Natural killer cell (primary cell): ENCODE results near the gene SORD. TPM values are rescaled to one million over a fixed set of nuclear protein-coding genes. Genes with fewer than 3 reads are reported as not detected.
"Not testable (repeated sequence)": the region's sequence is repeated elsewhere in the genome, so short reads cannot be mapped to it uniquely, and the experiment has no call there.

ENCODE experiments used
- ATAC-seq, 3 donors: fragments of 150-1000 bp in 2 of 3; fragments of 200-7000 bp in 1 of 3; cut with Tn5 transposase; 1 replicate in 1 of 3; 2 replicates in 2 of 3; pipeline ENCODE4 v1.10.0; 2021; ENCODE audit warnings: mild to moderate bottlenecking in 2 of 3, moderate library complexity in 2 of 3
- DNase-seq, 2 donors: peaks; one replicate each; pipeline versions ENCODE4 v3.0.0 to v3.0.0-alpha.2; 2013 to 2021; ENCODE audit warnings: mixed read lengths in 1 of 2
- H3K27ac ChIP-seq: one replicate; pipeline ENCODE4 v1.5.1; 2013; ENCODE audit warnings: mild to moderate bottlenecking, low read length
- H3K27me3 ChIP-seq: one replicate; pipeline ENCODE4 v1.6.1; 2013; ENCODE audit warnings: low read length; ENCODE audit not compliant: control insufficient read depth, insufficient read depth
- H3K36me3 ChIP-seq: one replicate; pipeline ENCODE4 v1.6.1; 2013; ENCODE audit warnings: low read length; ENCODE audit not compliant: control insufficient read depth, insufficient read depth
- H3K4me1 ChIP-seq: one replicate; pipeline ENCODE4 v1.6.1; 2013; ENCODE audit warnings: low read length; ENCODE audit not compliant: control insufficient read depth, insufficient read depth
- H3K4me3 ChIP-seq: one replicate; pipeline ENCODE4 v1.5.1; 2013; ENCODE audit warnings: low read length
- H3K9me3 ChIP-seq: one replicate; pipeline ENCODE4 v1.6.1; 2013; ENCODE audit warnings: low read length; ENCODE audit not compliant: control insufficient read depth, insufficient read depth
- H3K27ac Mint-ChIP-seq, 2 donors: one replicate each; pipeline ENCODE4 v1.8.0; 2022; ENCODE audit warnings: mild to moderate bottlenecking in 2 of 2, mixed read lengths in 2 of 2, moderate library complexity in 1 of 2
- H3K27me3 Mint-ChIP-seq, 2 donors: one replicate each; pipeline ENCODE4 v1.8.0; 2022; ENCODE audit warnings: low read depth in 2 of 2, mixed read lengths in 2 of 2
- H3K36me3 Mint-ChIP-seq: one replicate; pipeline ENCODE4 v1.8.0; 2022; ENCODE audit warnings: mixed read lengths
- H3K4me1 Mint-ChIP-seq, 2 donors: one replicate each; pipeline ENCODE4 v1.8.0; 2022; ENCODE audit warnings: mixed read lengths in 2 of 2
- H3K4me3 Mint-ChIP-seq: one replicate; pipeline ENCODE4 v1.8.0; 2022; ENCODE audit warnings: mild to moderate bottlenecking, moderate library complexity, mixed read lengths
- H3K9me3 Mint-ChIP-seq, 2 donors: one replicate each; pipeline ENCODE4 v1.8.0; 2022; ENCODE audit warnings: mixed read lengths in 2 of 2
- WGBS: methylation state at CpG from one replicate; pipeline ENCODE4 v1.1.7; 2013; ENCODE audit warnings: missing lambda C conversion rate; ENCODE audit not compliant: insufficient coverage; 5-methylcytosine and 5-hydroxymethylcytosine counted together
- intact Hi-C: fragments of 100-400 bp; cut with micrococcal nuclease; formaldehyde crosslinking; loops from one replicate; pipeline ENCODE4 v1.14.2; 2022
- total RNA-seq, 4 donors: library from RNA; stranded (reverse); fragments of 120-200 nt in 1 of 4; gene quantifications; one replicate each; pipeline versions ENCODE4 v1.2.3 to v1.2.4, GENCODE V29; 2013 to 2022
- TF ChIP-seq, protein P1 (sequence below): fragments of 200-600 bp; IDR thresholded peaks from one replicate; pipeline ENCODE4 v1.8.0; 2022; ENCODE audit warnings: antibody characterized with exemption

The SORD gene
- total RNA-seq, 3 donors from 2014 or later (not counting 1 experiment from before 2014, with no cell fraction given): 2.6 to 5.7 (median 2.8) TPM

DNA sequence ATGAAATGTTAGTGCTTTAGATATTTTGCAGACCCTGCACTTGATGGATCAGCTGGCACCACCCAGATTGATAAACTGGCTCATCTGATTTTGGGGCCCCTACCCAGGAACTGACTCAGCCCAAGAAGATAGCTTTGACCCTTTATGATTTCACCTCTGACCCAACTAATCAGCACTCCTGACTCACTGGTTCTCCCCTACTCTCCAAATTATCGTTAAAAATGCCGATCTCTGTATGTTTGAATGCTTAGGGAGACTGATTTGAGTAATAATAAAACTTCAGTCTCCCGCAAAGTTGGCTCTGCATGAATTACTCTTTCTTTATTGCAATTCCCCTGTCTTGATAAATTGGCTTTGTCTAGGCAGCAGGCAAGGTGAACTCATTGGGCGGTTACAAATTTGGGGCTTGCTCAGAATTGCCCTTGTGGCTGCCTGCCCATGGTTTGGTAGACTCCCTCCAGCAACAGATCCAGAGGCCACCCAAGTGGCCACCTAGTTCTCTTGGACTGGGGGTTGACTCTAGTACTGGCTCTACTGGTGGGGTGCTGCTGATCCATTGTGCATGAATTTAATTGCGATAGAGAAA lies 18.3 kb upstream of the SORD start:
- ATAC-seq, H3K4me1 ChIP-seq, intact Hi-C loops, H3K27me3 ChIP-seq, H3K9me3 ChIP-seq, H3K4me1 Mint-ChIP-seq, H3K4me3 ChIP-seq, H3K4me3 Mint-ChIP-seq, H3K36me3 Mint-ChIP-seq, H3K36me3 ChIP-seq, DNase-seq, H3K27ac Mint-ChIP-seq, H3K27ac ChIP-seq, H3K9me3 Mint-ChIP-seq: not testable (repeated sequence)
- peaks cover 12 to 32% of the 10 kb centered on the region in 2 donors for H3K27me3 Mint-ChIP-seq
- 78% methylated on average over 5 of the region's 5 CpGs for WGBS

DNA sequence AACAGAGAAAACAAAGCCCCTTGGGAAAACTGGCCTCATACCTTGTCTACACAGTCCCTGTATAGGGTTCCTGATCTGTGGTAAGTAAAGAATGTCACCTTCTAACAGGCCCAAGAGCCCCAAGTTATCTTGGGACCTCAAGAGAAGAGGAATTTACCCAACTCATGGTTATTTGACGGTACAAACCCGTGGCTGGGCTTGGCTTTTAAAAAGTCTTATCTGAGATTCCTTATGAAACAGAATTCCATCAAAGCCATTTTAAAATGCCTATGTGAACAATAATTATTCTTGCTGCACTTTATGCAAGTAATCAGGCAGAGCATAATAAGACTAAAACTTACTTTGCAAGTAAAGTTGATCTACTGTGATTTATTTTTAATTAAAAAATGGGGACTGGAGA lies 13.9 kb upstream of the SORD start:
- ATAC-seq: no peak
- H3K4me3 Mint-ChIP-seq: no peak overlapping the region
- Histone ChIP-seq H3K9me3 (no peaks in the 10 kb centered on the region), H3K4me1 (no peaks in the 10 kb centered on the region), H3K27ac (no peak overlapping the region), H3K27me3 (no peaks in the 10 kb centered on the region), H3K36me3 (no peaks in the 10 kb centered on the region), H3K4me3 (no peak overlapping the region)
- no peak overlapping the region for H3K27ac Mint-ChIP-seq
- H3K27me3 Mint-ChIP-seq: peaks cover 10 to 42% of the 10 kb centered on the region in 2 donors
- no peak for DNase-seq
- TF ChIP-seq, protein P1, sequence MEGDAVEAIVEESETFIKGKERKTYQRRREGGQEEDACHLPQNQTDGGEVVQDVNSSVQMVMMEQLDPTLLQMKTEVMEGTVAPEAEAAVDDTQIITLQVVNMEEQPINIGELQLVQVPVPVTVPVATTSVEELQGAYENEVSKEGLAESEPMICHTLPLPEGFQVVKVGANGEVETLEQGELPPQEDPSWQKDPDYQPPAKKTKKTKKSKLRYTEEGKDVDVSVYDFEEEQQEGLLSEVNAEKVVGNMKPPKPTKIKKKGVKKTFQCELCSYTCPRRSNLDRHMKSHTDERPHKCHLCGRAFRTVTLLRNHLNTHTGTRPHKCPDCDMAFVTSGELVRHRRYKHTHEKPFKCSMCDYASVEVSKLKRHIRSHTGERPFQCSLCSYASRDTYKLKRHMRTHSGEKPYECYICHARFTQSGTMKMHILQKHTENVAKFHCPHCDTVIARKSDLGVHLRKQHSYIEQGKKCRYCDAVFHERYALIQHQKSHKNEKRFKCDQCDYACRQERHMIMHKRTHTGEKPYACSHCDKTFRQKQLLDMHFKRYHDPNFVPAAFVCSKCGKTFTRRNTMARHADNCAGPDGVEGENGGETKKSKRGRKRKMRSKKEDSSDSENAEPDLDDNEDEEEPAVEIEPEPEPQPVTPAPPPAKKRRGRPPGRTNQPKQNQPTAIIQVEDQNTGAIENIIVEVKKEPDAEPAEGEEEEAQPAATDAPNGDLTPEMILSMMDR: no peak
- no peaks in the 10 kb centered on the region for H3K36me3 Mint-ChIP-seq
- H3K4me1 Mint-ChIP-seq: no peaks in the 10 kb centered on the region
- intact Hi-C loops: no loop called here
- H3K9me3 Mint-ChIP-seq: no peaks in the 10 kb centered on the region
- 89% methylated on average over 2 of the region's 2 CpGs for WGBS

DNA sequence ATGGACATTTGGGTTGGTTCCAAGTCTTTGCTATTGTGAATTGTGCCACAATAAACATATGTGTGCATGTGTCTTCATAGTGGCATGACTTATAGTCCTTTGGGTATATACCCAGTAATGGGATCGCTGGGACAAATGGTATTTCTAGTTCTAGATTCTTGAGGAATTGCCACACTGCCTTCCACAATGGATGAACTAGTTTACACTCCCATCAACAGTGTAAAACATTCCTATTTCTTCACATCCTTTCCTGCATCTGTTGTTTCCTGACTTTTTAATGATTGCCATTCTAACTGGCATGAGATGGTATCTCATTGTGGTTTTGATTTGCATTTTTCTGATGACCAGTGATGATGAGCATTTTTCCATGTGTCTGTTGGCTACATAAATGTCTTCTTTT lies 7.9 kb upstream of the SORD start:
- H3K4me1 Mint-ChIP-seq, H3K9me3 Mint-ChIP-seq, H3K9me3 ChIP-seq, H3K36me3 Mint-ChIP-seq, H3K4me3 Mint-ChIP-seq, DNase-seq, H3K4me3 ChIP-seq, ATAC-seq, H3K27ac Mint-ChIP-seq, H3K4me1 ChIP-seq, H3K36me3 ChIP-seq, intact Hi-C loops, H3K27me3 ChIP-seq, H3K27ac ChIP-seq: not testable (repeated sequence)
- 80% methylated on average over 1 of the region's 1 CpG for WGBS
- H3K27me3 Mint-ChIP-seq: peaks cover 26 to 37% of the 10 kb centered on the region in 2 donors

DNA sequence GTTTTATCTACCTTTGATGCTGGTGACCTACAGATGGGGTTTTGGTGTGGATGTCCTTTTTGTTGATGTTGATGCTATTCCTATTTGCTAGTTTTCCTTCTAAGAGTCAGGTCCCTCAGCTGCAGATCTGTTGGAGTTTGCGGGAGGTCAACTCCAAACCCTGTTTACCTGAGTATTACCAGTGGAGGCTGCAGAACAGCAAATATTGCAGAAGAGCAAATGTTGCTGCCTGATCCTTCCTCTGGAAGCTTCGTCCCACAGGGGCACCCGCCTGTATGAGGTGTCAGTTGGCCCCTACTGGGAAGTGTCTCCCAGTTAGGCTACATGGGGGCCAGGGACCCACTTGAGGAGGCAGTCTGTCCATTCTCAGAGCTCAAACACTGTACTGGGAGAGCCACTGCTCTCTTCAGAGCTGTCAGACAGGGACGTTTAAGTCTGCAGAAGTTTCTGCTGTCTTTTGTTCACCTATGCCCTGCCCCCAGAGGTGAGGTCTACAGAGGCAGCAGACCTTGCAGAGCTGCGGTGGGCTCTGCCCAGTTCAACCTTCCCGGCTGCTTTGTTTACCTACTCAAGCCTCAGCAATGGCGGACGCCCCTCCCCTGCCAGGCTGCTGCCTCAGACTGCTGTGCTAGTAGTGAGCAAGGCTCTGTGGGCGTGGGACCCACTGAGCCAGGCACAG lies 2.6 kb upstream of the SORD start:
- 90% methylated on average over 9 of the region's 9 CpGs for WGBS
- Mint-ChIP-seq H3K27me3 (peaks cover 23 to 32% of the 10 kb centered on the region in 2 donors), H3K4me1 (peaks cover 8 to 12% of the 10 kb centered on the region in 2 donors)
- H3K27me3 ChIP-seq, H3K9me3 Mint-ChIP-seq, H3K4me3 ChIP-seq, intact Hi-C loops, H3K9me3 ChIP-seq, H3K36me3 ChIP-seq, H3K27ac ChIP-seq, H3K4me3 Mint-ChIP-seq, H3K27ac Mint-ChIP-seq, H3K36me3 Mint-ChIP-seq, ATAC-seq, DNase-seq: not testable (repeated sequence)
- peaks cover 19% of the 10 kb centered on the region for H3K4me1 ChIP-seq

DNA sequence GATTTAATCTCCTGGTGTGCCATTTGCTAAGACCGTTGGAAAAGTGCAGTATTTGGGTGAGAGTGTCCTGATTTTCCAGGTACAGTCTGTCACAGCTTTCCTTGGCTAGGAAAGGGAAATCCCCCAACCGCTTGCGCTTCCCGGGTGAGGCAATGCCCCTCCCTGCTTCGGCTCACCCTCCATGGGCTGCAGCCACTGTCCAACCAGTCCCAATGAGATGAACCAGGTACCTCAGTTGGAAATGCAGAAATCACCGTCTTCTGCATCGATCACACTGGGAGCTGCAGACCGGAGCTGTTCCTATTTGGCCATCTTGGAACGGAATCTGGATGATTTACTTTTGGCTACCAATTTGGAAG lies 2.1 kb upstream of the SORD start:
- intact Hi-C loops, H3K27ac Mint-ChIP-seq, H3K27me3 ChIP-seq, ATAC-seq, H3K36me3 ChIP-seq, H3K4me3 Mint-ChIP-seq, H3K9me3 ChIP-seq, H3K36me3 Mint-ChIP-seq, H3K9me3 Mint-ChIP-seq, H3K4me3 ChIP-seq, H3K27ac ChIP-seq, DNase-seq: not testable (repeated sequence)
- peaks cover 19% of the 10 kb centered on the region for H3K4me1 ChIP-seq
- H3K4me1 Mint-ChIP-seq: peaks cover 8 to 12% of the 10 kb centered on the region in 2 donors
- 96% methylated on average over 9 of the region's 9 CpGs for WGBS
- peaks cover 23 to 32% of the 10 kb centered on the region in 2 donors for H3K27me3 Mint-ChIP-seq
